ENCODE measurements around the gene POU2AF1. TPM values are rescaled to one million over a fixed set of nuclear protein-coding genes. Genes with fewer than 3 reads are reported as not detected.

The POU2AF1 gene
- total RNA-seq, 1 donor from 2014 or later, result 2.5 TPM

DNA sequence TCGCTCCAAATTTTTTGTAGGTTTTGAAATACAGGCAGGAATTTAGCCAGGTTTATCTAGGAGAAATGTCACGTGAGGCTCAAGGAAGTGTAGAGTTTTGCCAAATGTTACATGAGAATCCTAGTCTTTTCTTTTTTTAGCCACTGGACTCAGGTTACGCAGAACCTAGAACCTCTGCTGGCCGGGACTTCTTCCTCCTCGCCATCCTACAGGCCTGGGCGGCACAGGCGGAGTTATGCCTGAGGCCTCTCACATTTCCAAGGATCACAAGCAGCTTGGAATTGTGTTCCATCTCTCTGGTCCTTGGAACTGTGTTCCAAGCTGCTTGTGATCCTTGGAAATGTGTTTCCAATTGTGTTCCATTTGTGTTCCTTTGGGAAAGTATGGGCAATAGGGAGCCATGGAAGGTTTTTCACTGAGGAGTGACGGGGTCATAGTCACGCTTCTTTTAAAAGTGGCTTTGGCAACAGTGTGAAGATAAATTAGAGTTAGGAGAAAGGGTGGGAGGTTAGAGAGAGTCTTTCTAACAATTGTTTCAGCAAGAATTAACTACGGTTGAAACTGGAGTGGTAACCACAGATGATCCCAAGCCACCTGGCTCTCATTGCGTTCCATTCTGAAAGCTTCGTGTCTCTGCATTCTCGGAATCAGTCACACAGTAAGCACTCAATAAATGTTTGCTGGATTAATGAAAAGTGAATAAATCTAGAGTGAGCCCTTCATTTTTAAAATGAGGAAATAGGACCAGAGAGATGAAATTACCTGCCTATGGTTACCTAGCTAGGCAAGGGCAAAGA, 12.5 kb upstream of the POU2AF1 start:
- H3K9me3 ChIP-seq, result no peaks in the 10 kb centered on the region
- H3K4me1 ChIP-seq, result no peaks in the 10 kb centered on the region
- no peak overlapping the region for H3K4me3 ChIP-seq
- DNase-seq (no peak), ATAC-seq (no peak)
- H3K36me3 ChIP-seq, result no peaks in the 10 kb centered on the region
- H3K27ac ChIP-seq, result no peak overlapping the region
- intact Hi-C loops (cut with DNase I), result no loop called here
- H3K27me3 ChIP-seq, result no peaks in the 10 kb centered on the region
- TF ChIP-seq, protein P1, sequence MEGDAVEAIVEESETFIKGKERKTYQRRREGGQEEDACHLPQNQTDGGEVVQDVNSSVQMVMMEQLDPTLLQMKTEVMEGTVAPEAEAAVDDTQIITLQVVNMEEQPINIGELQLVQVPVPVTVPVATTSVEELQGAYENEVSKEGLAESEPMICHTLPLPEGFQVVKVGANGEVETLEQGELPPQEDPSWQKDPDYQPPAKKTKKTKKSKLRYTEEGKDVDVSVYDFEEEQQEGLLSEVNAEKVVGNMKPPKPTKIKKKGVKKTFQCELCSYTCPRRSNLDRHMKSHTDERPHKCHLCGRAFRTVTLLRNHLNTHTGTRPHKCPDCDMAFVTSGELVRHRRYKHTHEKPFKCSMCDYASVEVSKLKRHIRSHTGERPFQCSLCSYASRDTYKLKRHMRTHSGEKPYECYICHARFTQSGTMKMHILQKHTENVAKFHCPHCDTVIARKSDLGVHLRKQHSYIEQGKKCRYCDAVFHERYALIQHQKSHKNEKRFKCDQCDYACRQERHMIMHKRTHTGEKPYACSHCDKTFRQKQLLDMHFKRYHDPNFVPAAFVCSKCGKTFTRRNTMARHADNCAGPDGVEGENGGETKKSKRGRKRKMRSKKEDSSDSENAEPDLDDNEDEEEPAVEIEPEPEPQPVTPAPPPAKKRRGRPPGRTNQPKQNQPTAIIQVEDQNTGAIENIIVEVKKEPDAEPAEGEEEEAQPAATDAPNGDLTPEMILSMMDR (IDR thresholded peaks at IDR 0.05), result no peak

DNA sequence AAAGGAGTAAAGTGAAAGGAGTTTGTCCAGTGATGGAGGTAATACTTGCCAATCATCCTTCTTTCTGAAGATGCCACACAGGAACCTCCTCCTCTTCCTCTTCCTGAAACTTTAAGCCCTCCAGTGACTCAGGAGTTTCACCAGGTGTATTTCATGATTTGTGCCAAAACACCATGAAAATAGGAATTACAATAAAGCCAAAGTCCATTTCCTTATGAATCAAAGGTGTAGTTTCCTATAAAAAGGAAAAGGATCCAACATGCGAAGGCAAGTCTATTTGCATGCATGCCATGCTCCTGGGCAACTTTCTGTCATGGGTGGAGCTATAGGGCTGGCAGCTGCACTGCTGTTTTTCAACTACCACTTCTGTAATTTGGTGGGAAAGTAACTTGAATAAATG, 9.8 kb upstream of the POU2AF1 start:
- Histone ChIP-seq H3K36me3 (no peaks in the 10 kb centered on the region), H3K4me1 (no peaks in the 10 kb centered on the region), H3K9me3 (no peaks in the 10 kb centered on the region), H3K27me3 (no peaks in the 10 kb centered on the region), H3K4me3 (no peak overlapping the region), H3K27ac (no peak overlapping the region)
- DNase-seq, result no peak
- ATAC-seq, result no peak
- TF ChIP-seq, protein P1 (IDR thresholded peaks at IDR 0.05), result no peak
- intact Hi-C loops (cut with DNase I), result no loop called here

DNA sequence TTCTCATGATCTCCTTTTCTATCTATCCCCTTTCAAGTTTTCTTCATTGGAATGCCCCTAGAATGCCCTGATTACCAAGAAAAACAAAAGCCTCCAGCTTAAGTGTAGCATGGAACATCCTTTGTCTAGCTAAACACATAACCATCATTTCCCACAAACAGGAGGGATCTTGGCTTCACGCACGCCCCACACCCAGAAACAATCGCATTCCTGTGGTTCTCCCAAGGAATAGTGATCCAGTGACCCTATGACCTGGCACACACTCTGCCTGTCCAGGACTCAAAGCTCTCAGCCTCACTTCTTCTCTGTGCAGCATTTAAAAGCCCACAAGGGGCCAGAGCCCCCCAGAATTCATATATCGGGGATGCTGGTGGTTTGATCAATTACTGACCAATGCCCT, 9.3 kb upstream of the POU2AF1 start:
- H3K36me3 ChIP-seq, result no peaks in the 10 kb centered on the region
- intact Hi-C loops (cut with DNase I), result no loop called here
- TF ChIP-seq, protein P1 (IDR thresholded peaks at IDR 0.05), result no peak
- H3K9me3 ChIP-seq, result no peaks in the 10 kb centered on the region
- H3K27ac ChIP-seq, result no peak overlapping the region
- no peaks in the 10 kb centered on the region for H3K4me1 ChIP-seq
- no peak overlapping the region for H3K4me3 ChIP-seq
- no peak for ATAC-seq
- DNase-seq, result no peak
- no peaks in the 10 kb centered on the region for H3K27me3 ChIP-seq

DNA sequence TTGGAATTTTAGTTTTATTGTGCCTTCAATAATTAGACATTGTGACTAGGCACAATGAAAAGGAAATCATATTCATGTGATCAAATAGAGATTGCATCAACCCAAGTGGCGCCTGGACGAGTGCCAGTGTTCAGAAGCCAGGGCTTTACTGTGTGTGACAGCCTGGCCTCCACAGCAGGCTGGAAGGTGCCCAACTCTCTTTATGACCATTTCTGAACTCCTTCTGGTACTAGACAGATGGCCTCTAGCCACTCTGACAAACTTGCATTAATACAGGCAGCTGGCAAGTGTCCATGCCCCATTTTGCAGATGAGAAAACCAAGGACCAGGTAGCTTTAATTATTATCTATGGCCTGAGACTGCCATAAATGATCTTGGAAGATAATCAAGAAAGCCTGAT, 8.3 kb upstream of the POU2AF1 start:
- Histone ChIP-seq H3K27ac (no peak overlapping the region), H3K4me1 (no peaks in the 10 kb centered on the region), H3K4me3 (no peak overlapping the region), H3K36me3 (no peaks in the 10 kb centered on the region), H3K9me3 (no peaks in the 10 kb centered on the region), H3K27me3 (no peaks in the 10 kb centered on the region)
- ATAC-seq (peak; percentile 80), DNase-seq (peak; percentile 88)
- TF ChIP-seq, protein P1 (IDR thresholded peaks at IDR 0.05), result no peak
- intact Hi-C loops (cut with DNase I), result no loop called here

DNA sequence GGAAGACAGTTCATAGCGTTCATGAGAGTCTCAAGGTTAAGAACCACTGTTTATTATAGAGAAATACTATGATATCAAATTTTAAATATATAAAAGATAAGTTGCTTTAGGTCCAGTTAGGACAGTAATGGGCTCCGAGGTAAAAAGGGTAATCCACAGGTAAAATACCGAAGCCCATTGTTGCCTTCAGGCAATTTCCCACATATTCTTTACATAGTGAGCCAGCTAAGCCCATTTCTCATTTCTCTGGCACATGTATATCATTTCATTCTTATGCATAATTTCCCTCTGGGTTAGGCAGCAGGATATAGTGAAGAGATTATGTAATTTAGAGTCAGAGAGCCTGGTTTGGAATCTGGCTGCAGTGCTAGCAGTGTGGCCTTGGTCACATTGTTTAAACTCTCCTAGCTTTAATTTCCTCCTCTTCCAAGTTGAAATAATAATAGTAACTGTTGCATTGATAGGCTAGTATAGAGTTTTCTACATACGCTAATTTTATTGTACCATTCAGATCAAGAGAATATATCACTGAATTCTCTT, 7.6 kb upstream of the POU2AF1 start:
- H3K4me1 ChIP-seq, result no peaks in the 10 kb centered on the region
- no peaks in the 10 kb centered on the region for H3K9me3 ChIP-seq
- TF ChIP-seq, protein P1 (IDR thresholded peaks at IDR 0.05), result no peak
- H3K27ac ChIP-seq, result no peak overlapping the region
- no peak for DNase-seq
- no peak for ATAC-seq
- H3K36me3 ChIP-seq, result no peaks in the 10 kb centered on the region
- intact Hi-C loops (cut with DNase I), result no loop called here
- H3K27me3 ChIP-seq, result no peaks in the 10 kb centered on the region
- H3K4me3 ChIP-seq, result no peak overlapping the region
